GM12878 (cell line): ENCODE measurements around the gene MDK. TPM values are rescaled to one million over a fixed set of nuclear protein-coding genes. Genes with fewer than 3 reads are reported as not detected.

Source experiments
- BHLHE40 ChIP-seq, 2 experiments: fragments of 450-650 bp in 1 of 2; IDR thresholded peaks; 2 replicates each; pipeline ENCODE4 v1.6.1; 2011 to 2017; ENCODE audit warnings: low read depth in 2 of 2, borderline replicate concordance in 1 of 2, improper control_type of control experiment in 1 of 2, low read length in 1 of 2, mild to moderate bottlenecking in 1 of 2
- BRCA1 ChIP-seq: IDR thresholded peaks from 2 replicates; pipeline ENCODE4 v1.6.1; 2011; ENCODE audit warnings: low read depth, low read length, improper control_type of control experiment
- HDGF ChIP-seq: fragments of 450-650 bp; IDR thresholded peaks from 2 replicates; pipeline ENCODE4 v1.6.1; 2016; ENCODE audit warnings: antibody characterized with exemption
- MEF2B ChIP-seq: fragments of 450-650 bp; IDR thresholded peaks from 2 replicates; pipeline ENCODE4 v1.6.1; 2018; ENCODE audit warnings: mild to moderate bottlenecking, moderate library complexity; ENCODE audit not compliant: partially characterized antibody, poor library complexity, severe bottlenecking
- MTA2 ChIP-seq: fragments of 450-650 bp; IDR thresholded peaks from 2 replicates; pipeline ENCODE4 v1.6.1; 2016; ENCODE audit warnings: low read depth, mild to moderate bottlenecking, moderate library complexity
- MTA3 ChIP-seq: IDR thresholded peaks from 2 replicates; pipeline ENCODE4 v1.6.1; 2012; ENCODE audit warnings: low read length, inconsistent platforms, borderline replicate concordance
- RBBP5 ChIP-seq: fragments of 200-600 bp; sonication (generic); conservative IDR thresholded peaks from 2 replicates; pipeline ENCODE4 v1.6.1; 2016
- RCOR1 ChIP-seq: conservative IDR thresholded peaks from 2 replicates; pipeline ENCODE4 v1.6.1; 2012; ENCODE audit warnings: low read depth, low read length, improper control_type of control experiment
- SPI1 ChIP-seq: IDR thresholded peaks from 2 replicates; pipeline ENCODE4 v1.6.1; 2011; ENCODE audit warnings: low read depth, mild to moderate bottlenecking, low read length, moderate library complexity, borderline replicate concordance; ENCODE audit not compliant: insufficient read depth
- WRNIP1 ChIP-seq: IDR thresholded peaks from 2 replicates; pipeline ENCODE4 v1.6.1; 2011; ENCODE audit warnings: low read depth, low read length, improper control_type of control experiment, borderline replicate concordance
- ZNF24 ChIP-seq: fragments of 450-650 bp; IDR thresholded peaks from 2 replicates; pipeline ENCODE4 v1.6.1; 2017; ENCODE audit warnings: antibody characterized with exemption, mild to moderate bottlenecking
- polyA plus RNA-seq, 11 experiments: library from polyadenylated mRNA; depleted of rRNA in 4 of 11; unstranded in 6 of 11; stranded (reverse) in 5 of 11; fragments of >200 nt; fragmentation: Nextera tagmentation in 4 of 11; fragmentation: Illumina TruSeq in 1 of 11; extraction: Ambion mirVana in 4 of 11; extraction: Trizol in 1 of 11; gene quantifications; 1 replicate in 1 of 11; 2 replicates in 10 of 11; pipeline versions ENCODE4 v1.2.1 to v1.2.3, GENCODE V29; 2011 to 2016; ENCODE audit warnings: inconsistent platforms in 2 of 11, missing spikeins in 2 of 11, low read depth in 1 of 11
- total RNA-seq, 4 experiments: library from RNA; depleted of rRNA in 3 of 4; stranded (reverse); fragments of >200 nt in 3 of 4; fragmentation: Illumina TruSeq in 1 of 4; extraction: Trizol in 1 of 4; gene quantifications; 2 replicates each; pipeline versions ENCODE4 v1.2.1 to v1.2.3, GENCODE V29; 2013 to 2021
- TF ChIP-seq, protein P1 (sequence below): fragments of 450-650 bp; IDR thresholded peaks from 2 replicates; pipeline ENCODE4 v1.6.1; 2017; ENCODE audit warnings: mild to moderate bottlenecking, moderate library complexity
- TF ChIP-seq, protein P2 (sequence below): fragments of 150-350 bp; IDR thresholded peaks from 2 replicates; pipeline ENCODE4 v1.6.1; 2016; ENCODE audit warnings: low read depth, low read length
- TF ChIP-seq, protein P3 (sequence below): fragments of 450-650 bp; IDR thresholded peaks from 2 replicates; pipeline ENCODE4 v1.6.1; 2017; ENCODE audit warnings: antibody characterized with exemption, mild to moderate bottlenecking, moderate library complexity
- TF ChIP-seq, protein P4 (sequence below): IDR thresholded peaks from 2 replicates; pipeline ENCODE4 v1.6.1; 2012; ENCODE audit warnings: low read depth, low read length, improper control_type of control experiment
- TF ChIP-seq, protein P5 (sequence below): IDR thresholded peaks from 2 replicates; pipeline ENCODE4 v1.6.1; 2011; ENCODE audit warnings: low read depth, mild to moderate bottlenecking, low read length, moderate library complexity, borderline replicate concordance; ENCODE audit errors: extremely low read depth

MDK gene
- total and polyA plus RNA-seq, 10 of the 15 experiments (the other 5 are each of a cell fraction or from before 2014, with no cell fraction given), result 0.77 to 17.8 (median 9.9) TPM

DNA sequence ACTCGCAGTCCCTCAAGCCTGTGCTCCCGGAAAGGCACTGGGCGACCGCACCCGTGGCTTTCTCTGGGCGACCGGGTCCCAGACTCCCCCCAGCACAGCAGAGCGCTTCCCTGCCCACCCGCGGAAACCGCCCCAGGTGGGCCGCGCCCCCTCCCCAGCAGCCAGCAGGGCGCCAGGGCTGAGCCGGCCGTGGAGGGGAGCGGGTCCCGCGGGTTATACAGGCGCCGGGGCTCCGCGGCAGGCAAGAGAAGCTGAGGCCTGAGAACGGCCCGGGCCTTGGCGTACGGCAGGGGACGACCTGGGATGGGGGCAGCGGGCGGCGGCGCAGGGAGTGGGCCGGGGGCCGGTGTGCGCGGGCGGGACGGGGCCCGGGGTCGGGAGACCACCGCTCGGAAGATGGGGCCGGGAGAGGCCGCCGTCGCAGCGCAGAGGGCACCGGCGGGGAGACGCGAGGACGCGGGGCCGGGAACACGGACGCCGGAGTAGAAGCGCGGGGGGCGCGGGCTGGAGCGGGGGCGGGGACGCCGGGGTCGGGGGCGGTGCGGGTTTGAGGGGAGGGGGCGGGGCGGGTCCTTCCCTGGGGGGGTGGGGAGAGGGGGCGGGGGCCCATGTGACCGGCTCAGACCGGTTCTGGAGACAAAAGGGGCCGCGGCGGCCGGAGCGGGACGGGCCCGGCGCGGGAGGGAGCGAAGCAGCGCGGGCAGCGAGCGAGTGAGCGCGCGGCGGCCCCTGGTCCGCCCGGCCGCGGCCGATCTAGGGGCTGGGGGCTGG, at the start of gene MDK (continued):
- TF ChIP-seq, protein P1, sequence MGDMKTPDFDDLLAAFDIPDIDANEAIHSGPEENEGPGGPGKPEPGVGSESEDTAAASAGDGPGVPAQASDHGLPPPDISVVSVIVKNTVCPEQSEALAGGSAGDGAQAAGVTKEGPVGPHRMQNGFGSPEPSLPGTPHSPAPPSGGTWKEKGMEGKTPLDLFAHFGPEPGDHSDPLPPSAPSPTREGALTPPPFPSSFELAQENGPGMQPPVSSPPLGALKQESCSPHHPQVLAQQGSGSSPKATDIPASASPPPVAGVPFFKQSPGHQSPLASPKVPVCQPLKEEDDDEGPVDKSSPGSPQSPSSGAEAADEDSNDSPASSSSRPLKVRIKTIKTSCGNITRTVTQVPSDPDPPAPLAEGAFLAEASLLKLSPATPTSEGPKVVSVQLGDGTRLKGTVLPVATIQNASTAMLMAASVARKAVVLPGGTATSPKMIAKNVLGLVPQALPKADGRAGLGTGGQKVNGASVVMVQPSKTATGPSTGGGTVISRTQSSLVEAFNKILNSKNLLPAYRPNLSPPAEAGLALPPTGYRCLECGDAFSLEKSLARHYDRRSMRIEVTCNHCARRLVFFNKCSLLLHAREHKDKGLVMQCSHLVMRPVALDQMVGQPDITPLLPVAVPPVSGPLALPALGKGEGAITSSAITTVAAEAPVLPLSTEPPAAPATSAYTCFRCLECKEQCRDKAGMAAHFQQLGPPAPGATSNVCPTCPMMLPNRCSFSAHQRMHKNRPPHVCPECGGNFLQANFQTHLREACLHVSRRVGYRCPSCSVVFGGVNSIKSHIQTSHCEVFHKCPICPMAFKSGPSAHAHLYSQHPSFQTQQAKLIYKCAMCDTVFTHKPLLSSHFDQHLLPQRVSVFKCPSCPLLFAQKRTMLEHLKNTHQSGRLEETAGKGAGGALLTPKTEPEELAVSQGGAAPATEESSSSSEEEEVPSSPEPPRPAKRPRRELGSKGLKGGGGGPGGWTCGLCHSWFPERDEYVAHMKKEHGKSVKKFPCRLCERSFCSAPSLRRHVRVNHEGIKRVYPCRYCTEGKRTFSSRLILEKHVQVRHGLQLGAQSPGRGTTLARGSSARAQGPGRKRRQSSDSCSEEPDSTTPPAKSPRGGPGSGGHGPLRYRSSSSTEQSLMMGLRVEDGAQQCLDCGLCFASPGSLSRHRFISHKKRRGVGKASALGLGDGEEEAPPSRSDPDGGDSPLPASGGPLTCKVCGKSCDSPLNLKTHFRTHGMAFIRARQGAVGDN, result no peak; the same call in 1 of the 2 replicates
- TF ChIP-seq RCOR1 (no peak), HDGF (no peak), MTA2 (no peak), RBBP5 (no peak), ZNF24 (no peak), BHLHE40 (IDR thresholded peaks at IDR 0.05; ENCODE audit: borderline replicate concordance in 1 of 2, low read depth in 2 of 2, low read length in 1 of 2) (0 out of 4 replicates have a peak, but pooled peaks of 1 of the 2 experiments have one; percentile 2), SPI1 (no peak), BRCA1 (no peak), MTA3 (no peak; the same call in 1 of the 2 replicates), WRNIP1 (no peak), MEF2B (peak; percentile 11)
- TF ChIP-seq, protein P2, sequence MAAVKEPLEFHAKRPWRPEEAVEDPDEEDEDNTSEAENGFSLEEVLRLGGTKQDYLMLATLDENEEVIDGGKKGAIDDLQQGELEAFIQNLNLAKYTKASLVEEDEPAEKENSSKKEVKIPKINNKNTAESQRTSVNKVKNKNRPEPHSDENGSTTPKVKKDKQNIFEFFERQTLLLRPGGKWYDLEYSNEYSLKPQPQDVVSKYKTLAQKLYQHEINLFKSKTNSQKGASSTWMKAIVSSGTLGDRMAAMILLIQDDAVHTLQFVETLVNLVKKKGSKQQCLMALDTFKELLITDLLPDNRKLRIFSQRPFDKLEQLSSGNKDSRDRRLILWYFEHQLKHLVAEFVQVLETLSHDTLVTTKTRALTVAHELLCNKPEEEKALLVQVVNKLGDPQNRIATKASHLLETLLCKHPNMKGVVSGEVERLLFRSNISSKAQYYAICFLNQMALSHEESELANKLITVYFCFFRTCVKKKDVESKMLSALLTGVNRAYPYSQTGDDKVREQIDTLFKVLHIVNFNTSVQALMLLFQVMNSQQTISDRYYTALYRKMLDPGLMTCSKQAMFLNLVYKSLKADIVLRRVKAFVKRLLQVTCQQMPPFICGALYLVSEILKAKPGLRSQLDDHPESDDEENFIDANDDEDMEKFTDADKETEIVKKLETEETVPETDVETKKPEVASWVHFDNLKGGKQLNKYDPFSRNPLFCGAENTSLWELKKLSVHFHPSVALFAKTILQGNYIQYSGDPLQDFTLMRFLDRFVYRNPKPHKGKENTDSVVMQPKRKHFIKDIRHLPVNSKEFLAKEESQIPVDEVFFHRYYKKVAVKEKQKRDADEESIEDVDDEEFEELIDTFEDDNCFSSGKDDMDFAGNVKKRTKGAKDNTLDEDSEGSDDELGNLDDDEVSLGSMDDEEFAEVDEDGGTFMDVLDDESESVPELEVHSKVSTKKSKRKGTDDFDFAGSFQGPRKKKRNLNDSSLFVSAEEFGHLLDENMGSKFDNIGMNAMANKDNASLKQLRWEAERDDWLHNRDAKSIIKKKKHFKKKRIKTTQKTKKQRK, result no peak
- TF ChIP-seq, protein P3, sequence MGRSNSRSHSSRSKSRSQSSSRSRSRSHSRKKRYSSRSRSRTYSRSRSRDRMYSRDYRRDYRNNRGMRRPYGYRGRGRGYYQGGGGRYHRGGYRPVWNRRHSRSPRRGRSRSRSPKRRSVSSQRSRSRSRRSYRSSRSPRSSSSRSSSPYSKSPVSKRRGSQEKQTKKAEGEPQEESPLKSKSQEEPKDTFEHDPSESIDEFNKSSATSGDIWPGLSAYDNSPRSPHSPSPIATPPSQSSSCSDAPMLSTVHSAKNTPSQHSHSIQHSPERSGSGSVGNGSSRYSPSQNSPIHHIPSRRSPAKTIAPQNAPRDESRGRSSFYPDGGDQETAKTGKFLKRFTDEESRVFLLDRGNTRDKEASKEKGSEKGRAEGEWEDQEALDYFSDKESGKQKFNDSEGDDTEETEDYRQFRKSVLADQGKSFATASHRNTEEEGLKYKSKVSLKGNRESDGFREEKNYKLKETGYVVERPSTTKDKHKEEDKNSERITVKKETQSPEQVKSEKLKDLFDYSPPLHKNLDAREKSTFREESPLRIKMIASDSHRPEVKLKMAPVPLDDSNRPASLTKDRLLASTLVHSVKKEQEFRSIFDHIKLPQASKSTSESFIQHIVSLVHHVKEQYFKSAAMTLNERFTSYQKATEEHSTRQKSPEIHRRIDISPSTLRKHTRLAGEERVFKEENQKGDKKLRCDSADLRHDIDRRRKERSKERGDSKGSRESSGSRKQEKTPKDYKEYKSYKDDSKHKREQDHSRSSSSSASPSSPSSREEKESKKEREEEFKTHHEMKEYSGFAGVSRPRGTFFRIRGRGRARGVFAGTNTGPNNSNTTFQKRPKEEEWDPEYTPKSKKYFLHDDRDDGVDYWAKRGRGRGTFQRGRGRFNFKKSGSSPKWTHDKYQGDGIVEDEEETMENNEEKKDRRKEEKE, result no peak
- TF ChIP-seq, protein P4, sequence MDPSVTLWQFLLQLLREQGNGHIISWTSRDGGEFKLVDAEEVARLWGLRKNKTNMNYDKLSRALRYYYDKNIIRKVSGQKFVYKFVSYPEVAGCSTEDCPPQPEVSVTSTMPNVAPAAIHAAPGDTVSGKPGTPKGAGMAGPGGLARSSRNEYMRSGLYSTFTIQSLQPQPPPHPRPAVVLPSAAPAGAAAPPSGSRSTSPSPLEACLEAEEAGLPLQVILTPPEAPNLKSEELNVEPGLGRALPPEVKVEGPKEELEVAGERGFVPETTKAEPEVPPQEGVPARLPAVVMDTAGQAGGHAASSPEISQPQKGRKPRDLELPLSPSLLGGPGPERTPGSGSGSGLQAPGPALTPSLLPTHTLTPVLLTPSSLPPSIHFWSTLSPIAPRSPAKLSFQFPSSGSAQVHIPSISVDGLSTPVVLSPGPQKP, result no peak
- TF ChIP-seq, protein P5, sequence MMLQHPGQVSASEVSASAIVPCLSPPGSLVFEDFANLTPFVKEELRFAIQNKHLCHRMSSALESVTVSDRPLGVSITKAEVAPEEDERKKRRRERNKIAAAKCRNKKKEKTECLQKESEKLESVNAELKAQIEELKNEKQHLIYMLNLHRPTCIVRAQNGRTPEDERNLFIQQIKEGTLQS, result no peak
